Lower lobe of right lung (tissue), 2 donors: Measurements from ENCODE around the gene C1orf21. TPM values are rescaled to one million over a fixed set of nuclear protein-coding genes. Genes with fewer than 3 reads are reported as not detected.

Experiments used
- ATAC-seq, 2 donors: fragments of 200-7000 bp; cut with Tn5 transposase; one replicate each; pipeline ENCODE4 v1.9.1; 2020 to 2022; ENCODE audit warnings: mild to moderate bottlenecking in 2 of 2, moderate library complexity in 2 of 2
- DNase-seq: peaks from one replicate; pipeline ENCODE4 v3.0.0-alpha.2; 2020
- H3K27ac ChIP-seq: fragments of 200-600 bp; one replicate; pipeline ENCODE4 v1.8.0; 2022
- H3K27me3 ChIP-seq: fragments of 200-600 bp; one replicate; pipeline ENCODE4 v1.8.0; 2022; ENCODE audit warnings: low read depth
- H3K36me3 ChIP-seq: fragments of 200-600 bp; one replicate; pipeline ENCODE4 v1.8.0; 2022; ENCODE audit warnings: mild to moderate bottlenecking
- H3K4me1 ChIP-seq: fragments of 200-600 bp; one replicate; pipeline ENCODE4 v1.8.0; 2022
- H3K4me3 ChIP-seq: fragments of 200-600 bp; one replicate; pipeline ENCODE4 v1.8.0; 2022; ENCODE audit warnings: mild to moderate bottlenecking
- H3K9me3 ChIP-seq: fragments of 200-600 bp; one replicate; pipeline ENCODE4 v1.8.0; 2022
- intact Hi-C: fragments of 100-400 bp; cut with DNase I; formaldehyde crosslinking; loops from one replicate; pipeline ENCODE4 v1.11.0; 2022
- total RNA-seq: library from RNA; stranded (reverse); fragmentation: NEBNext Ultra II Directional; extraction: Animal tissue kit (Norgen Biotek cat#: 25700); gene quantifications from one replicate; pipeline ENCODE4 v1.2.1, GENCODE V29; 2021
- TF ChIP-seq, protein P1 (sequence below): fragments of 200-600 bp; IDR thresholded peaks from one replicate; pipeline ENCODE4 v1.8.0; 2022; ENCODE audit warnings: antibody characterized with exemption, mild to moderate bottlenecking
- donor health status: DM: no; HTN: yes; CAD: no; lungs with severe emphysema.

The C1orf21 gene
- total RNA-seq, 1 donor from 2014 or later = 70.8 TPM

DNA sequence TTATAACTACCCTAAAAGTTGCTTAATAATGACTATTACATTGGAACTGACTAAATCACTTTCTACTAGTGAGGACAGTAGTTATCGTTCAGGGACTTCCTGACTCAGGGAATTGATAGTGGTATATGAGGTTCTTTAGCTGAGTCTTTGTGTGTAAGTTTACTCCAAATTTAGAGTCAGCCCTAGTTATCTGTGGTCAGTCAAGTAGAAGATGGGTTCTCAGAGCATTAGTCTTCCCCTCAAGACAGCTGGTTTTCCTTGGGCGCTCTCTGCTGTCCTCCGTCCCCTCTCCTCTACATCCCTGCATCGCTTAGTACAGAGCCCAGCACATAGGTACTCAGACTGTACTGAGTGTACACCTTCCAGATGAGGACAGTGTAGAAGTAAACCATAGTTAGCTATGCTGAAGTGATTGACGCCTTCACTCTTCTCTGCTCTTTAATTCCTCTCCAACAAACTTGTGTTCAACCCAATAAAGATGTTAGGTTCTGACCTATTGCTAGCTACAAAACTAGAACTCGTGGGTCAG is 116.5 kb downstream of the C1orf21 start:
- H3K36me3 ChIP-seq = no peaks in the 10 kb centered on the region
- H3K27me3 ChIP-seq = no peaks in the 10 kb centered on the region
- H3K4me3 ChIP-seq = no peak overlapping the region
- ATAC-seq (no peak), DNase-seq (no peak)
- TF ChIP-seq, protein P1, sequence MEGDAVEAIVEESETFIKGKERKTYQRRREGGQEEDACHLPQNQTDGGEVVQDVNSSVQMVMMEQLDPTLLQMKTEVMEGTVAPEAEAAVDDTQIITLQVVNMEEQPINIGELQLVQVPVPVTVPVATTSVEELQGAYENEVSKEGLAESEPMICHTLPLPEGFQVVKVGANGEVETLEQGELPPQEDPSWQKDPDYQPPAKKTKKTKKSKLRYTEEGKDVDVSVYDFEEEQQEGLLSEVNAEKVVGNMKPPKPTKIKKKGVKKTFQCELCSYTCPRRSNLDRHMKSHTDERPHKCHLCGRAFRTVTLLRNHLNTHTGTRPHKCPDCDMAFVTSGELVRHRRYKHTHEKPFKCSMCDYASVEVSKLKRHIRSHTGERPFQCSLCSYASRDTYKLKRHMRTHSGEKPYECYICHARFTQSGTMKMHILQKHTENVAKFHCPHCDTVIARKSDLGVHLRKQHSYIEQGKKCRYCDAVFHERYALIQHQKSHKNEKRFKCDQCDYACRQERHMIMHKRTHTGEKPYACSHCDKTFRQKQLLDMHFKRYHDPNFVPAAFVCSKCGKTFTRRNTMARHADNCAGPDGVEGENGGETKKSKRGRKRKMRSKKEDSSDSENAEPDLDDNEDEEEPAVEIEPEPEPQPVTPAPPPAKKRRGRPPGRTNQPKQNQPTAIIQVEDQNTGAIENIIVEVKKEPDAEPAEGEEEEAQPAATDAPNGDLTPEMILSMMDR = no peak
- no peaks in the 10 kb centered on the region for H3K9me3 ChIP-seq
- no peak overlapping the region for H3K27ac ChIP-seq
- intact Hi-C loops = no loop called here
- peaks cover 30% of the 10 kb centered on the region for H3K4me1 ChIP-seq

DNA sequence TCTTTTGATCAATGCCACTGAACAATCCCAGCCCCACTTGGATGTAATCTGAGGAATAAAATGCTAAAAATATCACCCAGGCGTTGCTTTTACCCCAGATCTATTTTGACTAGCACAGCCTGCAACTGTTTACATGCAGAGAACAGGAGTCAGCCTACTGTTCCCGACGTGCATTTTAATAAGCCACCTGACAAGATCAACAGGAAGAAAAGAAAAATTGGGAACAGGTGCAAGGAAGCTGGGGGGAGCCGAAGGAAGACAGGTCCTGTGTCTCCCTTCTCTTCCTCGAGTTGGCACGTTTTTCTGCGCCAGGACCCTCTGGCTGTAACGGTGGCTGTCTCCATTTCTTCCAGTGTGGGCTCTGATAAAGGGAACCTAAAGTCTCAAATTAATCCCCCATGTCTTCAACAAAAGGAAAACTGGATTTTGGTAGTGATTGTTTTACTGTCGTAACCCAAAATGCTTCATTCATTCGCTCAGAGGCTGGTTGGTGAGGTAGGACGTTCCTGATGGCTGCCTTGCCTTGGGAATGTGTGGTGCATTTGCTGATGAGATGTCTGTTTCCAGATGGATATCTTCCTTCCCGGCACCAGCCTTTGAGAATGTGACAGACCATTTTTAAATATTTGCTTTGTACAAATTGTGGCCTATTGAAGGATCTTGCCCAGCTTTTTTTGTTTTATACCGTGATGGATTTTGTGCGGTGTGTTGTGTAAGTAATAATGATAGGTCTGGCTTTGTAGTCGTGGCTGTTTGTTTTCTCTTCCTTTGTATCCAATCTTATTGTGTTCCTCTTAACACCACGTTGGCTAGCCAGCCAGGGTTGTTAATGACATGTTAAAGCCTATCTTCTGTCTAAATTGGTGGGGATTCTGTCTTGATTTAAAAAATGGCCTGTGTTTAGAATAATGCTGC is 117.5 kb downstream of the C1orf21 start:
- H3K4me1 ChIP-seq = peaks cover 39% of the 10 kb centered on the region
- no peaks in the 10 kb centered on the region for H3K36me3 ChIP-seq
- H3K9me3 ChIP-seq = no peaks in the 10 kb centered on the region
- ATAC-seq = no peak
- no peak overlapping the region for H3K27ac ChIP-seq
- TF ChIP-seq, protein P1 = no peak
- intact Hi-C loops = no loop called here
- H3K27me3 ChIP-seq = no peaks in the 10 kb centered on the region
- no peak overlapping the region for H3K4me3 ChIP-seq
- no peak for DNase-seq

DNA sequence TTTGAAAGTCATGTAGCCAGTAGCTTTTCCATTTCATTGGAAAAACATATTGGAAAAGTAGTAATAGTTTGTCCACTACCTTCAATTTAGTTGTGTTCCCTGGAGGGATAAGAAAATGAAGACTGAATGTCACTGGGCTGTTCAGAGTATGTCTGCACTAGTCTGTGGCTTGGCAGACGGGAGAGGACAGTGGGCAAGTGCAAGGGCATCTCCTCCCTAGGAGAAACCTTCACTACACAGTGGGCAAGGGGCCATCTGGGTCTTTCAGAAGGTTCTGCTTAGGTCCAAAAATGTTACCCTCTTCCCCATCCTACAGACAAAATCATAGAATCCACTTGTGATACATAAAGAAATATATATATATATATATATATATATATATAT is 118.1 kb downstream of the C1orf21 start:
- H3K27me3 ChIP-seq = no peaks in the 10 kb centered on the region
- no peaks in the 10 kb centered on the region for H3K36me3 ChIP-seq
- intact Hi-C loops = no loop called here
- no peak overlapping the region for H3K27ac ChIP-seq
- H3K9me3 ChIP-seq = no peaks in the 10 kb centered on the region
- H3K4me1 ChIP-seq = peaks cover 40% of the 10 kb centered on the region
- ATAC-seq (no peak), DNase-seq (no peak)
- TF ChIP-seq, protein P1 = no peak
- no peak overlapping the region for H3K4me3 ChIP-seq

DNA sequence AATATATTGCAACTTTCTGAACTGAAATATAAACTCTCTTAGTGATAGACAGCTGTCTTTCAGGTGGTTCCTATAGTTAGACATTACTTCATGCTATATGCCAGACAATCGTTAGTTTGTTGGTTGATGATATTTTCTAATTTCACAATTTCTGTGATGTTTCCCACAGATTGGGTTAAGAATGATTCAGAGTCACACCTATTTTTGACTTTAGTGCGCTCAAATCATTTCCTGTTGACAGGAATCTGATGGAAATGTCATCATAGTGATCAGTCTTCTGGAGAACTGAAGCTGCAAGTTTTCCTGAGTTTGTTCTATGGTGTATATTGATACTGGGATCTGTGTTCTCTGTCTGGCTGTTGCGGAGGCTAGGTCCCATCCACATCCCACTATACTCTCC is 119.7 kb downstream of the C1orf21 start:
- no peak overlapping the region for H3K27ac ChIP-seq
- no peaks in the 10 kb centered on the region for H3K36me3 ChIP-seq
- ATAC-seq (no peak), DNase-seq (no peak)
- intact Hi-C loops = no loop called here
- H3K4me1 ChIP-seq = peaks cover 40% of the 10 kb centered on the region
- no peak overlapping the region for H3K4me3 ChIP-seq
- TF ChIP-seq, protein P1 = no peak
- H3K9me3 ChIP-seq = no peaks in the 10 kb centered on the region
- H3K27me3 ChIP-seq = no peaks in the 10 kb centered on the region

DNA sequence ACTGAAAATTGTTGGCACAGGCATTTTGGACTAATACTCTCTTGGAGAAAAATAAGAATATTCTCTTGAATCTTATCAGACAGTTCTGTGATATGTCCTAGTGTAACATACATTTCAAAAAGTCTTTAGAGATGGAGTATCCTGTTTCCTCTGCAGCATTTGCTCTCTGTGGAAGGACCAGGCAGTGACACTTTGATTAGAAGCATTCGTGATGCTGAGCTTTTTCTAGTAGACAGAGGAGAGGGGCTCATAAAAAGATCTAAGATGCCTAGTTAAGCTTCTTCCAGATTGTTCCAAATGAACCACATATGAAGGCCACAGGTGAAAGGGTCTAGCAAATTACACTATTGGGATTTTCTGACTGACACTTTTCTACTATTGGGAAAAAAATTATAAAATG is 120.3 kb downstream of the C1orf21 start:
- DNase-seq = no peak
- no peak overlapping the region for H3K4me3 ChIP-seq
- no peak overlapping the region for H3K27ac ChIP-seq
- ATAC-seq = no peak
- no peaks in the 10 kb centered on the region for H3K27me3 ChIP-seq
- H3K36me3 ChIP-seq = no peaks in the 10 kb centered on the region
- no peaks in the 10 kb centered on the region for H3K9me3 ChIP-seq
- intact Hi-C loops = no loop called here
- TF ChIP-seq, protein P1 = no peak
- H3K4me1 ChIP-seq = peaks cover 40% of the 10 kb centered on the region
